Activated gamma-delta T cell treated with Interleukin-2 at 50 U/mL for 16 hours (primary cell): Measurements from ENCODE around the gene HBQ1.
"Not testable (repeated sequence)": the region's sequence is repeated elsewhere in the genome, so short reads cannot be mapped to it uniquely, and the experiment has no call there.

Experiments used
- DNase-seq: peaks from one replicate; pipeline ENCODE4 v3.0.0-alpha.2; 2020

Gene HBQ1

DNA sequence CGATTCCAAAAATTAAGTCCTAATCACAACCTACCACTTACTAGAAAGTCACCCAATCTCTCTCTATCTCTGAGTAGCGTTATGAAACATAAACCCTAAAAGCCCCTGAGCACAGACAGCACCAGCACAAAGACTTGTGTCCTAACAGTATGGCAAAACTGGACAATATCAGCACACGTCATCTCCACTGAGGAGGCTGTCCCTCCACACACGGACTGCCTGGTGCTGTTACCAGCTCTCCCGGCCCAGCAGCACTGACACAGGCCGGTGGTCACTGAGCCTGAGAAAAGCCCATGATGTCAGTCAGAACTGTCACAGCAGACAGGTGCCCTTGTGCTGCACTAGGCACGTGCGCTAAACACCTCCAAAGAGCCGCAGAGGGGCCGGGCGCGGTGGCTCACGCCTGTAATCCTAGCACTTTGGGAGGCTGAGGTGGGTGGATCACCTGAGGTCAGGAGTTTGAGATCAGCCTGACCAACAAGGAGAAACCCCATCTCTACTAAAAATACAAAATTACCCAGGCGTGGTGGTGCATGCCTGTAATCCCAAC lies 31.4 kb downstream of the HBQ1 start:
- not testable (repeated sequence) for DNase-seq

DNA sequence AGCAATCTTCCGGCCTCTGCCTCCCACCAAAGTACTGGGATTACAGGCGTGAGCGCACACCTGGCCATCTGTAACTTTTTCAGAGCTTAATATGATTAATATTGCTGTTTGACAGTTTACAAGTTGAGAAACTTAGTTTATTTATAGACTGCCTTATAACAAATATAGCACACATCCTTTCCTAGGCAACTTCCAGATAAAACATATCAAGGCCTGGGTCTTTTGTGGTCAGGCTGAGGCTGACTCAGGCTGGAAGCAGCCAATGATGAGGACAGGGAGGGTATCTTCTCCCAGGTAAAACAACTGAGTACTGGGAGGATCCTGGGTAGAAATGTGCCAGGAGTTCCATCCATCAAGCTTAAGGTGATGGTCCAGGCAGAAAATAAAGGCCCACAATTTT lies 32.7 kb downstream of the HBQ1 start:
- no peak for DNase-seq

DNA sequence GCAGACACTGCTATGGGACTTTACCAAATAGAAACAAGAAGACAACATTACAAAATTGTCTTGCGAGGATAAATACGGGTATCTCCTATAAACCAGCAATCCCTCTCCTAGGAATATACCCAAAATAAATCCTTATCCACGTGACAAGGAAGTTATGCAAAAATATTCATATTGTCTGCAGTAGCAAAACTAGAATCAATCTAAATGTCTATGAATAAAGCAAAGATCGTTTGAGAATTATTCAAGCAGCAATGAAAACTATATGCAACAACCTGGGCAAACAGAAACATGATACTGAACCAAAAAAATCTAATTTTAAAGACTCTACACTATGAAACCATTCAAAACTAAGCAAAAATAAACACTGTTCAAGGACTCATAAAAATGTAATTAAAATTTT lies 39.8 kb downstream of the HBQ1 start:
- DNase-seq: no peak

DNA sequence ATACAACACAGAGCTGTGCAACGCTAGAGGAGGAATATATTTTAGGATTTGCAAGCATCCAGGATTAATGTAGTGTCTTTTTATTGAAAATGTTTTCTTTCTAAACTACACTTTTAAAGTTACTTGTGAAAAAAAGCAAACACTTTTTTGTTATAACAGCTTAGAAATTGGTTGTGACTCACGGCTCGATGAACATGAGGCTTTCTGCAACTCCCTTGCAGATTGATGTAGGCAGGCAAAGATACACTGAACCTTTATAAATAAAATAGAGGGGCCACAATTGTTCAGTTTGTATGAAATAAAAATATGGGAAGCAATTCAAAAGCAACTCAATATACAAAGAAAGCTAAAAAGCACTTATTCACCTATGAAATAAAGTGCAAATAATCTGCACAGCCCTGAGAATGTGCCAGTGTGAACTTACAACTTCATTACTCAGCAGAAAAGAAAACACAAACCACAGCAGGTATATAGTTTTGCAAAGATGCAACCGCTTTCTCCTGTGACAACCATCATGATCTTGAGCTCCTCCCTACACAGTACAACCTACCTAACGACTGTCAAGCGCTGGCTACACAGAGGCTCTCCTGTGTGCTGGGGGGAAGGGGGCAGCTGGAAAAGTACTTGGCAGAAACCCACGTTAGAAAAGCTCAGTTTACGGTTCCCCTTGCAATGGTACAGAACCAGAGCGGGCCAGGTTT lies 48.0 kb downstream of the HBQ1 start:
- no peak for DNase-seq

- peak; percentile 82 for DNase-seq
Measured at GRCh38 chr16:228852-229730, 48.8 kb downstream of the HBQ1 start, which contains the start of gene LUC7L. LUC7L (minus strand) TSS chr16:229449; CDS start chr16:229339, 110 bp downstream.

GRCh38 chr16:229731-230281 lies 49.5 kb downstream of the HBQ1 start:
- no peak for DNase-seq

DNA sequence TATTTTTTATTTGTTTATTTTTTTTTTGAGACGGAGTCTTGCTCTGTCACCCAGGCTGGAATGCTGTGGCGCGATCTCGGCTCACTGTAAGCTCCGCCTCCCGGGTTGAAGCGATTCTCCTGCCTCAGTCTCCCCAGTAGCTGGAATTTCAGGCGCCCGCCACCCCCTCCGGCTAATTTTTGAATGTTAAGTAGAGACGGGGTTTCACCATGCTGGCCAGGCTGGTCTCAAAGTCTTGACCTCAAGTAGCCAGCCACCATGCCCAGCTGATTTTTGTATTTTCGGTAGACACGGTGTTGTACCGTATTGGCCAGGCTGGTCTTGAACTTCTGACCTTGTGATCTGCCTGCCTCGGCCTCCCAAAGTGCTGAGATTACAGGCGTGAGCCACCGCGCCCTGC lies 50.1 kb downstream of the HBQ1 start:
- not testable (repeated sequence) for DNase-seq
